ENCODE results near the gene TOP3A.

GRCh38 chr17:18326039-18326438 is 11.2 kb upstream of the TOP3A start:
- TF ChIP-seq HDAC6 (IDR thresholded peaks at IDR 0.05; ENCODE audit: low read depth, low read length) (no peak), POLR2AphosphoS5 (IDR thresholded peaks at IDR 0.05; ENCODE audit: low read depth, low read length) (no peak), TGIF2 (CRISPR knock-in tag; IDR thresholded peaks at IDR 0.05) (no peak), ZNF280B (CRISPR knock-in tag; IDR thresholded peaks at IDR 0.05; ENCODE audit: borderline replicate concordance) (no peak), BRCA1 (CRISPR knock-in tag; IDR thresholded peaks at IDR 0.05) (no peak), FIP1L1 (IDR thresholded peaks at IDR 0.05; ENCODE audit: borderline replicate concordance, insufficient read depth, low read depth, low read length) (no peak), IRX3 (CRISPR knock-in tag; IDR thresholded peaks at IDR 0.05; ENCODE audit: borderline replicate concordance, low read depth) (no peak), ZNF207 (IDR thresholded peaks at IDR 0.05; ENCODE audit: borderline replicate concordance) (no peak), HMGXB4 (CRISPR knock-in tag; IDR thresholded peaks at IDR 0.05; ENCODE audit: borderline replicate concordance in 1 of 2, low read depth in 1 of 2) (no peak), ZNF263 (CRISPR knock-in tag; IDR thresholded peaks at IDR 0.05) (no peak), ZBTB3 (CRISPR knock-in tag; IDR thresholded peaks at IDR 0.05; ENCODE audit: borderline replicate concordance, low read depth) (no peak), ZNF496 (CRISPR knock-in tag; IDR thresholded peaks at IDR 0.05; ENCODE audit: insufficient replicate concordance) (no peak), ZBTB1 (CRISPR knock-in tag; IDR thresholded peaks at IDR 0.05; ENCODE audit: borderline replicate concordance) (no peak), PCBP1 (IDR thresholded peaks at IDR 0.05; ENCODE audit: borderline replicate concordance, low read depth, low read length) (no peak)

All from HepG2 (cell line).